H1 (cell line): ENCODE data around the gene YRDC.

Source experiments
- JUND ChIP-seq: IDR thresholded peaks from 2 replicates; pipeline ENCODE4 v1.6.1; 2011; ENCODE audit warnings: mild to moderate bottlenecking, improper control_type of control experiment, low read length
- RXRA ChIP-seq: IDR thresholded peaks from 2 replicates; pipeline ENCODE4 v1.6.1; 2011; ENCODE audit warnings: low read depth, mild to moderate bottlenecking, low read length, moderate library complexity; ENCODE audit not compliant: insufficient read depth
- SP1 ChIP-seq: IDR thresholded peaks from 2 replicates; pipeline ENCODE4 v1.6.1; 2011; ENCODE audit warnings: low read depth, low read length
- TAF1 ChIP-seq: IDR thresholded peaks from 2 replicates; pipeline ENCODE4 v1.6.1; 2011; ENCODE audit warnings: mild to moderate bottlenecking, low read depth, low read length
- TF ChIP-seq, protein P1 (sequence below), 3 experiments: IDR thresholded peaks; 1 replicate in 2 of 3; 2 replicates in 1 of 3; pipeline versions ENCODE4 v1.5.1 to v1.6.1; 2011; ENCODE audit warnings: low read length in 3 of 3, mild to moderate bottlenecking in 3 of 3, inconsistent platforms in 2 of 3, low read depth in 1 of 3, moderate library complexity in 1 of 3; ENCODE audit not compliant: insufficient read depth in 1 of 3; ENCODE audit errors: control extremely low read depth in 1 of 3

GRCh38 chr1:37851782-37852210 is 43.8 kb upstream of the YRDC start:
- TF ChIP-seq, protein P1, sequence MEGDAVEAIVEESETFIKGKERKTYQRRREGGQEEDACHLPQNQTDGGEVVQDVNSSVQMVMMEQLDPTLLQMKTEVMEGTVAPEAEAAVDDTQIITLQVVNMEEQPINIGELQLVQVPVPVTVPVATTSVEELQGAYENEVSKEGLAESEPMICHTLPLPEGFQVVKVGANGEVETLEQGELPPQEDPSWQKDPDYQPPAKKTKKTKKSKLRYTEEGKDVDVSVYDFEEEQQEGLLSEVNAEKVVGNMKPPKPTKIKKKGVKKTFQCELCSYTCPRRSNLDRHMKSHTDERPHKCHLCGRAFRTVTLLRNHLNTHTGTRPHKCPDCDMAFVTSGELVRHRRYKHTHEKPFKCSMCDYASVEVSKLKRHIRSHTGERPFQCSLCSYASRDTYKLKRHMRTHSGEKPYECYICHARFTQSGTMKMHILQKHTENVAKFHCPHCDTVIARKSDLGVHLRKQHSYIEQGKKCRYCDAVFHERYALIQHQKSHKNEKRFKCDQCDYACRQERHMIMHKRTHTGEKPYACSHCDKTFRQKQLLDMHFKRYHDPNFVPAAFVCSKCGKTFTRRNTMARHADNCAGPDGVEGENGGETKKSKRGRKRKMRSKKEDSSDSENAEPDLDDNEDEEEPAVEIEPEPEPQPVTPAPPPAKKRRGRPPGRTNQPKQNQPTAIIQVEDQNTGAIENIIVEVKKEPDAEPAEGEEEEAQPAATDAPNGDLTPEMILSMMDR (IDR thresholded peaks at IDR 0.05; ENCODE audit: control extremely low read depth in 1 of 3, insufficient read depth in 1 of 3, low read depth in 1 of 3, low read length in 3 of 3) = no peak
- TF ChIP-seq SP1 (no peak), JUND (no peak), TAF1 (no peak), RXRA (no peak)
